Suppressor macrophage (primary cell): ENCODE measurements around the gene BRIP1.
A peak's percentile ranks its signal among the peaks of the same experiment; 100 is the strongest.
"Not testable (repeated sequence)": the region's sequence is repeated elsewhere in the genome, so short reads cannot be mapped to it uniquely, and the experiment has no call there.

Experiments
- DNase-seq, 4 experiments: peaks; one replicate each; pipeline ENCODE4 v3.0.0-alpha.2; 2020 to 2022

Gene BRIP1

DNA sequence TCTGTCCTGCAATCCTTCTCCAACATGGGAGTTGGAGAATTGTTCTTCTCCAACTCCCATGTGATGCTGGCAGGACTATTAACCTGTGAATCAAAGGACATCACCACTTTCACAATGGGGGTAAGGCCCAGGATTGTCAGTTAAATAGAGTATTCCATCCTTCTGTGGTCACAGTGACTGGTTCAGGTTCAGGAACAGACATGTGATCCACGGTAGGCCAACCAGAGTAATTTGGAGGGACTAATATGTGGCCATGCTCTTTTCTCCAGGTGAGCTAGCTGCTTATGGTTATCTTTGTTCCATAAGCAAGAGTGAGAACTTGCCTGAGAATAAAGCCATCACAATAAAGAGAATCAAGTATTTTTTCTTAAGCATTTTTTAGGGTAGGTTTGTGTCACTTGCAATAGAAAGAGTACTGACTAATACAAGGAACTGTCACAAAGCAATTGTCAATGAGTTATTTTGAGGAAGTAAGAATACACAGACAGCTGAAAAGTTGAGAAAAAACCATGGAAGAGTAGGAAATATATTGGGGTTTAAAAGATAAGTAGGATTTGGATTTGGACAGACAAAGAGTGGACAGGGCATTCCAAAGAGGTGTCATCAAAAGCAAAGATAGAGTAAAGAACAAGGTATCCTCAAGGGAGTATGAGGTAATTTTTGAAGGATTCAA, 63.4 kb downstream of the BRIP1 start:
- DNase-seq: peak in 2 of 4 experiments; percentile 27 to 38

DNA sequence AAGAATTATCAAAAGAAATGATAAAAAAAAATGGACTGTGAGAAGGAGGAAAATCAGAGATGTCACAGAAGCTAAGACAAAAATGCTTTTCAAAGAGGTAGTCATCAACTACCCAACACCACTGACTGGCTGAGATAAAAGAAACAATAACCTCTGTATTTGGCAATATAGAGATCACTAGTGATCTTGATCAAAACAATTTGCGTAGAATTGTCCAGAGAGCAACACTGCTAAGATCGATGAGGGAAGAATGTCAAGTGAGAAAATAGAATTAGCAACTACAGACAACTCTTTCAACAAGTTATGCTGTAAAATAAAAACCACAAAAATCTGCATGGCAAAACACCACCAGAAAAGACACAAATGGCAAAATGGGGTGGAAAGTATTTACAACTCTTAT, 66.0 kb downstream of the BRIP1 start:
- no peak for DNase-seq

DNA sequence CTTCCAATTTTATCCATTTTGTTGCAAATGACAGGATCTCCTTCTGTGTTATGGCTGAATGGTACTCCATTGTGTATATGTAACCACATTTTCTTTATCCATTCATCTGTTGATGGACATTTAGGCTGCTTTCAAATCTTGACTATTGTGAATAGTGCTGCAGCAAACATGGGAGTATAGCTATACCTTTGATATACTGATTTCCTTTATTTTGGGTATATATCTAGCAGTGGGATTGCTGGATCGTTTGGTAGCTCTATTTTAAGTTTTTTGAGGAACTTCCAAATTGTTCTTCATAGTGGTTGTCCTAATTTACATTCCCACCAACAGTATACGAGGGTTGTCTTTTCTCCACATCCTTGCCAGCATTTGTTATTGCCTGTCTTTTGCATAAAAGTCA, 67.8 kb downstream of the BRIP1 start:
- DNase-seq: no peak

DNA sequence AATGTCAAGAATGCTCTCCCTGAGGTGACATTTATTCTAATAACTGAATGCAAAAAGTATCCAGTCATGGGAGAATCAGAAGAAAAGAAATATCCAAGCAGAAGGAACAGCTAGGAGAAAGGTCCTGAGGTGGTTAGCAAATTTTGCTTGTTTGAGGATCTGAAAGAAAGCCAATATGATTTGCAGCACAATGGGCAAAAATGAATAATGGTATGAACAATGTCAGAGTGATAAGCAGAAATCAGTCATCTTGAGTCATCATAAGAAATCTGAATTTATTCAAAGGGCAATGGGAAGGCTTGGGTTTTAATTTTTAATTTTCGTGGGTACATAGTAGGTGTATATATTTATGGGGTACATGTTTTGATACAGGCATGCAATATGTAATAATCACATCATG, 68.5 kb downstream of the BRIP1 start:
- no peak for DNase-seq

DNA sequence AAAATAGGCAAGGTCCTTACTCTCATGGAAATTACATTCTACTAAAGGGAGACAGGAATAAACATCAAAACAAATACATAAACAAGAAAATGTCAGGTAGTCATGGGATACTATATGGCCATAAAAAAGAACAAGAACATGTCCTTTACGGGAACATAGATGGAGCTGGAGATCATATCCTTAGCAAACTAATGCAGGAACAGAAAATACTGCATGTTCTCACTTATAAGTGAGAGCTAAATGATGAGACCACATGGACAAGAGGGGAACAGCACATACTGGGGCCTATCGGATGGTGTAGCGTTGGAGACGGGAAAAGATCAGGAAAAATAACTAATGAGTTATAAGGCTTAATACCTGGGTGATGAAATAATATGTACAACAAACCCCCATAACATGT, 69.1 kb downstream of the BRIP1 start:
- no peak for DNase-seq

DNA sequence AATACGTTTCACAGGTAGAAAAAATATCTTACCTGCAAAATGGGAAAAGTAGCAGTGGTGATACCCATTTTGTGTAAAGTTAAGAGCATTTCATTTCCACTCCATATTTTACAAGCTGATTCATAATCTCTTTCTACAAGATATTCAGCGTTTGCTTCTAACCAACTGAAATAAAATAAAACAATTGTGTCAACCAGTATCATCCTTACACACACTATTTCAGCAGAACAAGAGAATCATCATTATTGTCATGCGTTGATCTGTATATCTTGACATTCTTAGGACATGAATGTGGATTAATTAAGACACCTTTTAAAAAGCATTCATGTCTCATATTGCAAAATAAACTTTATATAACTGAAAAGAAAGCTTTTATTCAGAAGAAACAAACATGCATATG, 69.8 kb downstream of the BRIP1 start:
- no peak for DNase-seq

DNA sequence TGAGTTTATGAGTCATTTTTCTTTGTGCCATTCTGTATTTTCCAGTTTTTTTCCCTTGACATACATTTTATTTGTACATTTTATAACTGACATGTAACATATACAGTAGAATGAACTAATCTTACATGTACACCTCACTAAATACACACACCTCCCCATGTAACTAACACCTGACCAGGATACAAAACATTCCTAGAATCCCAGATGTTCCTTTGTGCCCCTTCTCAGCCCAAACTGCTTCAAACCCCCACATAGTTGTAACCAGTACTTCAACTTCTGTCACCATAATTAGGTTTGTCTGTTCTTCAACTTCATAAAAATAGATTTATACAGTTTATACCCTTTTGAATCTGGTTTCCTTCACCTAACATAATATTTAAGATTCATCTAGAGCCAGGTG, 73.5 kb downstream of the BRIP1 start:
- no peak for DNase-seq

DNA sequence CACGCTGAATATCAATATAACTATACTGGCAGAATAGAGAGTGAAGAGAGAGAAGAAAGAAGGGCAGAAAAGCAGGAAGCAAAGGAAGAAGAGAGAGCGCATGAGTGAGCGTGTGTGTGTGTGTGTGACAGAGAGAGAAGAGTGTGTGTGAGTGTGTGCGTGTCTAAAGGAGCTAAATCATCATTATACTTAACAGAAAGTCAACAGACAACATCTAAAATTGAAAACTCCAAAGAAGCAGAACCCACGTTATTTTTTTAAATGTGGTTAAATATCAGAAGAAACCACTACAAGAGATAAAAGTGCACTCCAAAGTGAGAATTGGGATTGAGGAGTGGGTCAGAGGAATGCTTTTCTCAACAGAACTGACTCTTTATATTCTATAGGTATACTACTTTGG, 77.2 kb downstream of the BRIP1 start:
- no peak for DNase-seq

DNA sequence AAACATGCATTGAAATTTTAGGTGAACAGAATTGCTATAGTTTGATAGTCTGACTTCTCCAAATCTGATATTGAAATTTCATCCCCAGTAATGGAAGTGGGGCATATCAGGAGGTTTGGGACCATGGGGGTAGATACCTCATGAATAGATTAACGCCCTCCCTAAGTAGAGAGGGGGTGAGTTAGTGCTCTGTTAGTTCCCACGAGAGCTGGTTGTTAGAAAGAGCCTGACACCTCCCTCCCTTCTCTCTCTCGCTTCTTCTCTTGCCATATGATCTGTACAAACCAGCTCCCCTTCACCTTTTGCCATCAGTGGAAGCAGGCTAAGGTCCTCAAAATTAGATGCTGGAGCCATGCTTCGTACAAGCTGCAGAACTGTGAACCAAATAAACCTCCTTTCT, 78.8 kb downstream of the BRIP1 start:
- no peak for DNase-seq

DNA sequence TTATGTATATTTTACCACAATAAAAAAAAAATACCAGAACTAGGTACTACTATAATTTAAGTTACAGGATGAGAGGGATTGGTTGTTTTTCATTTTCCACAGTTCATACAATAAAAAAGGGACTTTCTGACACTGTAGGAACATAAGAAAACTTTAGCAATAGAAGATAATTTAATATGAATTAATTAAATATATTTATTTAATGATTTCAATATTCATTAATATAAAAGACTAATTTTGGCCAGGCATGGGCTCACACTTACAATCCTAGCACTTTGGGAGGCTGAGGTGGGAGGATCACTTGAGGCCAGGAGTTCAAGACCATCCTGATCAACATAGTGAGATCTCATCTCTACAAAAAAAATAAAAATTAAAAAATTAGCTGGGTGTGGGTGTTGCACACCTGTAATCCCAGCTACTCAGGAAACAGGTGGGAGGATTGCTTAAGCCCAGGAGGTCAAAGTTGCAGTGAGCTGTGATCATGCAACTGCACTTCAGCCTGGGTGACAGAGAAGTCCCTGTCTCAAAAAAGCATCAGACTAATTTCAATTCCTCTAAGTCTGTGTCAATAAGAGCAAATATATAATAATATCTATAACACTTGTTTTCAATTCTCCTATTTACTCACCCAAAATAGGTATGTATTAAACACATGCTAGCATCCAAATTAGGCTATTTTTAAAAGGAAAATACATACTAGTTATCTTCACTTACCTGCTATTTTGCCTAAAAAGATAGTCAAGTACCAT, 79.6 kb downstream of the BRIP1 start:
- no peak for DNase-seq

DNA sequence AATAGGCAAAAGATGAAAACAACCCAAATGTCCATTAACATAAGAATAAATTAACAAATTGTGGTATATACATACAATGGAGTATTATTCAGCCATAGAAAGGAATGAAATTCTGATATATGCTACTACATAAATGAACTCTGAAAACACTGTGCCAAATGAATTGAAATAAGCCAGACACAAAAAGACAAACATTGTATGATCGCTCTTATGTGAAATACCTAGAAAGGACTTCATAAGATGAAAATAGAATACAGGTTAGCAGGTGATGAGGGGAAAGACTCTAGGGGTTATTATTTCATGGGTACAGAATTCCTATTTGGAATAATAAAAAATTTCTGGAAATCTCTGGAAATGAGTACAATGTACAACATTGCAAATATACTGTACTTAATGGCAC, 80.2 kb downstream of the BRIP1 start:
- no peak for DNase-seq

DNA sequence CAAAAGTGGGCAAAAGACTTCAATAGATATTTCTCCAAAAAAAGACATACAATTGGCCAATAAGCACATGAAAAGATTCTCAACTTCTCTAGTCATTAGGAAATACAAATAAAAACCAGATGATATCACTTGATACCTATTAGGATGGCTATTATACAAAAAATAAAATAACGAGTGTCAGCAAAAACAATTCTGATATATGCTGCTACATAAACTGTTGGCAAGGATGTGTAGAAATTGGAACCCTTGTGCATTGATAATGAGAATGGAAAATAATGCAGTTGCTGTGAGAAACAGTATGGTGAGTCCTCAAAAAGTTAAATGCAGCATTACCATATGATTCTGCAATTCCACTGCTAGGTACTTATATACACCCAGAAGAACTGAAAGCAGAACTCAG, 80.6 kb downstream of the BRIP1 start:
- no peak for DNase-seq

DNA sequence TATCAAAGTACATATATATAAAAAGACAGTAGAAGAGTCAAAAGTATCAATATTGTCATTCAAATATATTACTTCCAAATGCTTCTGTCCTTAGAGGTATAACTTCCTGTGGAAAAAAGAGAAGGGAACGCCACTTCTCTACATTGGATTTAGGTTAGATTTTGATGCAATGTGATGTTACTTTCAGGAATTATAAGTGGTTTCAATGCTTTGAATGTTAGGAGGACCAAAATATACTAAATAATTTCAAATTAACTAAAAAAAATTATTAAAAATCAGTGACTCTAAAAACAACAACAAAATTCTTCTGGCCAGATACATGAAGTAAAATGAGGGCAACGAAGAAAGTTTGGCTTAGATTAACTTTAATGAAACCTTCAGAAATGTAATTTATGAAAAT, 88.0 kb downstream of the BRIP1 start:
- no peak for DNase-seq

DNA sequence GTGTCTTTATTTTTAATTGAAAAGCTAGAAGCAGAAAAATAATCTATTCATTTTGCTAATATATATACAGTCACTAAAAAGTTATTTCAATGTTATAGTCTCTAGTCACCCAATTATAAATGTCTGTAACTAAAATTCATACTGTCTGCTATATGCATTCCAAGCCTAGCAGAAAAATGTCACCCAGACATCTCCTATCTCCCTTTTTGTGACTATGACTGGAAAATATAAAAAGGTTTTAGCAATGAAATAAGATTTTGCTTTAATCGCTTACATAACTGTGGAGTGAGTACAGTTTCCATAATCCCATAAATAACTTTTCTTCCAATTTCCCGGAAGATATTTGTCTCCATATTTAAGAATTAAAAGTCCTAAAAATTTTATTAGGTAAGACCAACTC, 88.6 kb downstream of the BRIP1 start:
- DNase-seq: no peak

DNA sequence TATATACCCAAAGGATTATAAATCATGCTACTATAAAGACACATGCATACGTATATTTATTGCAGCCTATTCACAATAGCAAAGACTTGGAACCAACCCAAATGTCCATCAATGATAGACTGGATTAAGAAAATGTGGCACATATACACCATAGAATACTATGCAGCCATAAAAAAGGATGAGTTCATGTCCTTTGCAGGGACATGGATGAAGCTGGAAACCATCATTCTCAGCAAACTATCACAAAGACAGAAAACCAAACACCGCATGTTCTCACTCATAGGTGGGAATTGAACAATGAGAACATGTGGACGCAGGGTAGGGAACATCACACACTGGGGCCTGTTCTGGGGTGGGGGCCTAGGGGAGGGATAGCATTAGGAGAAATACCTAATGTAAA, 89.2 kb downstream of the BRIP1 start:
- DNase-seq: not testable (repeated sequence)

DNA sequence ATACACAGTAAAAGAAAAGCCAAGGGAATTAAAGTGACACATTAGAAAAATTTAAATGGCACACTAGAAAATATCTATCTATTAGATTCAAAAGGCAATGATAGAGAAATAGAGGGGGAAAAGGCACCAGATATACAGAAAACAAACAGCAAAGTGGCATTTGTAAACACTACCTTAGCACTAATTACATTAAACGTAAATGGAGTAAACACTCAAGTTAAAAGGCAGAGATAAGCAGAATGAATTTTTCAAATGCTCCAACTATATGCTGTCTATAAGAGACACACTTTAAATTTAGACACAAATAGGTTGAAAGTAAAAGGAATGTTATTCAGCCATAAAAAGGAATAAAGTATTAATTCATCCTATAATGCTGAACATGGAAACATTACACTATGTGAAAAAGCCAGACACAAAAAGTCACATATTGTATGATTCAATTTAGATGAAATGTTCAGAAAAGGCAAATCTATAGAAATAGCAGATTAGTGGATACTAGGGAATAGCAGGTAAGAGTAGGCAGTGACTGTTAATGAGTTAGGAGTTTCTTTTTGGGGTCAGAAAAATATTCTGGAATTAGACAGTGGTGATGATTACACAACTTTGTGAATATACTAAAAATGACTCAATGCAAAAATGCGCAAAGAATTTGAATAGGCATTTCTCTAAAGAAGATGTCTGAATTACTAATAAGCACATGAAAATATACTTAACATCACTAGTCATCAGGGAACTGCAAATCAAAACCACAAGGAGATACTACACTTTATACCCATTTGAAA, 92.4 kb downstream of the BRIP1 start:
- no peak for DNase-seq

DNA sequence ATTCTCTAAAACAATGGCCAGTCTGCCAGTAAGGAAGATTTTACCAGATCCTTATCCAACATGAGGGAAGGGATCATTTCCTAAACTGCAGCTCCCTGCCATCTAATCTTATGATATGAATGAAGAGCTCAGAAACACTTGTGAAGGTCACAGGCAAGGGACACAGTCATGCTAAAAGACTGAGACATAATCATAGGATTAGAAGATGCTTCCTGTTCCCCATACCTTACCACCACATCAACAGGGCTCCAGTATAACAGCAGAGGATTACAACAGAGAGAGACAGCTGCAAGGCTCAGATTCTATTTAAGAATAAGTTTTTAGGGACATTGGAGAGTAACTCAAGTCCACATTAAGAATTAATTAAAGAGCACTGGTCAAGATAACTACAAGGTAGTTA, 93.3 kb downstream of the BRIP1 start:
- DNase-seq: peak; percentile 14 to 57 (median 48)

DNA sequence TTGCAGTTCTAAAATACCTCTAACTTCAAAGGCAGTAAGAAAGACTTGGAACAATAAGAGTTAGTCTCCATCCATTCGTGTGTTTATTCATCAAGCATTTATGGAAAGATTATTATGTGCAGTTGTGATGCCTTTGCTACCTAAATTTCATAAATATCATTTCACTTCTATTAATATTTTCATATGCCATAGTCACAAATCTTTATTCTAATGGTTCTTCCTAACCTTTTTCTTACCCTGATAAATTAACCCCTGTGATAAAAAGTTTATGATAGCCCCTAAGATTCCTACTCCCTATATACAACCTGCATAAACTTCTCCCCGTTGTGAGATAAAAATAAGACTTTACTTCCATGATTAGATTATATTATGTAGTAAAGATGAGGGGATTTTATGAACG, 94.9 kb downstream of the BRIP1 start:
- DNase-seq: no peak

DNA sequence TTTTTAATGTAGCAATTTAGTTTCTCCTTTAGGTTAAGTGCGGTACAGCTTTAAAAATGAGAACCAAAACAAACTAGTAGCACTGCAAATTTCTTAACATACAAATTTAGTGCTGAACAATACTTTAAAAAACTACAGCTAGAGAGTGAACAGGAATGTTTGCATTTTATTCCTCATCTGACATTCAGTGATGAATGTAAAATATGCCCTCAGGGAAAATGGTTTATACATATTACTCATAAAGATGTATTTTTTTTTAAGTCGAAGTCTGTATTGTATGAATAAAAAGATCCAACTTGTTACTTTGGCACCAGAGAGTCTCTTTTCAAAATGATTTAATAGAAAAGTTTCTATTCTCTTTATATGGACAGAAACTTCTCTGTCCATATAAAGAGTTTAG, 96.8 kb downstream of the BRIP1 start:
- no peak for DNase-seq

DNA sequence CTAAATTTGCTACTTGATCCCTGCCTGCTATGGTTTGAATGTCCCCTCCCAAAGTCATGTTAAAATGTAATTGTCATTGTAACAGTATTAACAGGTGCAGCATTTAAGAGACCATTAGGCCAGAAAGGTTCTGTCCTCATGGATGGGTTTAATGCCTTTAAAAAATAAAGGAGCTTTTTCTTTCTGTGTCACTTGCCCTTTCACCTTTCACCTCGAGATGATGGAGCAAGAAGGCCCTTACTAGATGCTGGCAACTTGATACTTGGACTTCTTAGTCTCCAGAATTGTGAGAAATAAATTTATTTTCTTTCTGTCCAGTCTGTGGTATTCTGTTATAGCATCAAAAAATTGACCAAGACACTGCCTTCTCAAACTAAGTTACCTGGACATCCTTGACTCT, 98.5 kb downstream of the BRIP1 start:
- DNase-seq: no peak

DNA sequence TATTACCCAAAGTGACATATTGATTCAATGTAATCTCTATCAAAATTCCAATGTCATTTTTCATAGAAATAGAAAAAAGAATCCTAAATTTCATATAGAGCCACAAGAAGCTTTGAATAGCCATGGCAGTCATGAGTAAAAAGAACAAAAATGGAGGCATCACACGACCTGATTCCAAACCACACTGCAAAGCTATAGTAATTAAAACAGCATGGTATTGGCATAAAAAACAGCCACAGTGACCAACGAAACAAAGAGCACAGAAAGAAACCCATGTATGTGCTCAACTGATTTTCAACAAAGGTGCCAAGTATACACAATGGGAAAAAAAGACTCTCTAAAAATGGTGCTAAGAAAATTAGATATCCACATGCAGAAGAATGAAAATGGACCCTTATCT, 101.5 kb downstream of the BRIP1 start:
- DNase-seq: no peak

DNA sequence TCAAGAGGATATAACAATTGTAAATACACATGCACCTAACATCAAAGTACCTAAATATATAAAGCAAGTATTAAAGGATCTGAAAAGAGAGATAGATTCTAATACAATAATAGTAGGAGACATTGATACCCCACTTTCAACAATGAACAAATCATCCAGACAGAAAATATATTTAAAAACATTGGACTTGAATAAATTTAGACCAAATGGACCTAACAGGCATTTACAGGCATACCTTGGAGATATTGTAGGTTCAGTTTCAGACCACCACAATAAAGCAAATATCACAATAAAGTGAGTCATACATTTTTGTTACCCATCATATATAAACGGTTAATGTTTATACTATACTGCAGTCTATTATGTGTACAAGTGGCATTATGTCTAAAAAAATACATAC, 104.0 kb downstream of the BRIP1 start:
- DNase-seq: no peak

DNA sequence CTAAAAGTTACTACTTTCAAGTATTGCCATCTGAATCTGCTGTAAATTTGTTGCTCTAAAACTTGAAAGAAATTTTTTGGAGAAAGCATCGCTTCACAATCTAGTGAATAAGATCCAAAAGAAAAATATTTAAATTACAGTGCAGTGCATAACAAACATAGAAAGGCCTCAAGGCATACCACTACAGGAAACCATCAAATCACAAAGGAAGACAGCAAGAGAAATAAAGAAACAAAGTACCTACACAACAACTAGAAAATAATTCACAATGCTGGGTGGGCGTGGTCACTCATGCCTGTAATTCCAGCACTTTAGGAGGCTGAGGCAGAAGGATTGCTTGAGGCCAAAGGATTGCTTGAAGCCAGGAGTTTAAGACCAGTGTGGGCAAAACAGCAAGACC, 104.9 kb downstream of the BRIP1 start:
- DNase-seq: no peak

DNA sequence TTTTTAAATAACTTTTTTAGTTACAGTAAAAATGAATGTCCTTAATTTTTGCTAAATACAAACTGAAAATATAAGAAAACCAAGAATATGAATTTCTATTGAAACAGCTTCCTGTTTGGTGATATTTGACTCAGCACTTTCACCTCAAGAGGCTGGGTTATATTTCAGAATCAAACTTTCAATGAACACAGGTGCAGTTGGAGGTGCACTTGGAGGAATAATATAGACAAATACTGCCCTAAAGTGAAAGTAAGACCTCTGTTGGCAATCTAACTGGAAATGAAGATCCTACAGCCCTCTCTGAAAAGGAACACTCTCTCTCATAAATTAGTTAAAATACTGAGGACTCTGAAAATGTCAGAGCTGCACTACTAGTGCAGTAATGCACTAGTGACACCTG, 106.2 kb downstream of the BRIP1 start:
- DNase-seq: no peak
